B cell (primary cell): ENCODE measurements around the gene ZC3H18.

Experiments used
- EZH2 ChIP-seq: IDR thresholded peaks from 2 replicates; pipeline ENCODE4 v1.6.1; 2012; ENCODE audit warnings: borderline replicate concordance, low read depth, mild to moderate bottlenecking, moderate library complexity, low read length; ENCODE audit not compliant: insufficient read depth, poor library complexity, severe bottlenecking
- TF ChIP-seq, protein P1 (sequence below): fragments of 200-600 bp; IDR thresholded peaks from one replicate; pipeline ENCODE4 v1.8.0; 2022; ENCODE audit warnings: antibody characterized with exemption, mild to moderate bottlenecking

DNA sequence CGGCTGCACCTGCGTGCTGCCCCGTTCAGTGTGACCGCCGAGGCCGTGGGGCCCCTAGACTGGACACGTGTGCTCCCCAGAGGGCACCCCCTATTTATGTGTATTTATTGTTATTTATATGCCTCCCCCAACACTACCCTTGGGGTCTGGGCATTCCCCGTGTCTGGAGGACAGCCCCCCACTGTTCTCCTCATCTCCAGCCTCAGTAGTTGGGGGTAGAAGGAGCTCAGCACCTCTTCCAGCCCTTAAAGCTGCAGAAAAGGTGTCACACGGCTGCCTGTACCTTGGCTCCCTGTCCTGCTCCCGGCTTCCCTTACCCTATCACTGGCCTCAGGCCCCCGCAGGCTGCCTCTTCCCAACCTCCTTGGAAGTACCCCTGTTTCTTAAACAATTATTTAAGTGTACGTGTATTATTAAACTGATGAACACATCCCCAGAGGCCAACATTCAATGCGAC is 69.9 kb downstream of the ZC3H18 start:
- TF ChIP-seq, protein P1, sequence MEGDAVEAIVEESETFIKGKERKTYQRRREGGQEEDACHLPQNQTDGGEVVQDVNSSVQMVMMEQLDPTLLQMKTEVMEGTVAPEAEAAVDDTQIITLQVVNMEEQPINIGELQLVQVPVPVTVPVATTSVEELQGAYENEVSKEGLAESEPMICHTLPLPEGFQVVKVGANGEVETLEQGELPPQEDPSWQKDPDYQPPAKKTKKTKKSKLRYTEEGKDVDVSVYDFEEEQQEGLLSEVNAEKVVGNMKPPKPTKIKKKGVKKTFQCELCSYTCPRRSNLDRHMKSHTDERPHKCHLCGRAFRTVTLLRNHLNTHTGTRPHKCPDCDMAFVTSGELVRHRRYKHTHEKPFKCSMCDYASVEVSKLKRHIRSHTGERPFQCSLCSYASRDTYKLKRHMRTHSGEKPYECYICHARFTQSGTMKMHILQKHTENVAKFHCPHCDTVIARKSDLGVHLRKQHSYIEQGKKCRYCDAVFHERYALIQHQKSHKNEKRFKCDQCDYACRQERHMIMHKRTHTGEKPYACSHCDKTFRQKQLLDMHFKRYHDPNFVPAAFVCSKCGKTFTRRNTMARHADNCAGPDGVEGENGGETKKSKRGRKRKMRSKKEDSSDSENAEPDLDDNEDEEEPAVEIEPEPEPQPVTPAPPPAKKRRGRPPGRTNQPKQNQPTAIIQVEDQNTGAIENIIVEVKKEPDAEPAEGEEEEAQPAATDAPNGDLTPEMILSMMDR = no peak
- TF ChIP-seq EZH2 = no peak
